ENCODE measurements around the gene CHCHD4.
A peak's percentile ranks its signal among the peaks of the same experiment; 100 is the strongest.

DNA sequence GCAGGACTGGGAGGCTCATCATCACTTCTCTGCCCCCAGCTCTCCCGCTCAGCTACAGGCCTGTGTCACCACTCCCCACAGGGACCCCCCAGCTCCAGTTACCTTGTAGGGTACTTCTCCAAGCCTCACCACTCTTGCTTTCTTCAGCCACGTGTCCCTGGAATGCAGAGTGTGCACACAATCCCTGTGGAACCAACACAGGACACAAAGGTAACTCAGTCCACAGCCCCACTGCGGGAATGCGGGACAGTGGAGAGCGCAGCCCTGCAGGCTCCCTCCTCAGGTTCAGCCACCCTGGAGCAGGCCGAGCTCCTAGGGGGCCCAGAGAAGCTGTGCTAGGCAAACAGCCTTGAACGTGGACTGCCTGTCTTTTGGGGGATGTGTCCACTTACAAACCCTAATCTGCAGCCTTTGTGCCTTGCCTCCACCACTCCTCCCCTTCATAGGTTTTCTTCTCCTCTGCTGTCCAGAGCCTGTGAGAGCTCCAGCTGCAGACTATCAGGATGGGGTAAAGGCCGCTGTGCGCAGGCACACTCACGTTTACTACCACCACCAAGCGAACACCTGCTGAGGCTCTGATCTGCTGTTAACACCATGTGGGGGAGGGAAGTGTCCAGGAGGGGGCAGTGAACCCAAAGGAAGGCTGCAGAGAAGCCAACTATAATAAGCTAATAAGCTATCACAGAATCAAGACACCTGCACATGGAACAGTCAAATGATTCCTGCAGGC lies 27.7 kb upstream of the CHCHD4 start:
- no peak for TF ChIP-seq EZH2 (IDR thresholded peaks at IDR 0.05; ENCODE audit: low read length)
- TF ChIP-seq, protein P1, sequence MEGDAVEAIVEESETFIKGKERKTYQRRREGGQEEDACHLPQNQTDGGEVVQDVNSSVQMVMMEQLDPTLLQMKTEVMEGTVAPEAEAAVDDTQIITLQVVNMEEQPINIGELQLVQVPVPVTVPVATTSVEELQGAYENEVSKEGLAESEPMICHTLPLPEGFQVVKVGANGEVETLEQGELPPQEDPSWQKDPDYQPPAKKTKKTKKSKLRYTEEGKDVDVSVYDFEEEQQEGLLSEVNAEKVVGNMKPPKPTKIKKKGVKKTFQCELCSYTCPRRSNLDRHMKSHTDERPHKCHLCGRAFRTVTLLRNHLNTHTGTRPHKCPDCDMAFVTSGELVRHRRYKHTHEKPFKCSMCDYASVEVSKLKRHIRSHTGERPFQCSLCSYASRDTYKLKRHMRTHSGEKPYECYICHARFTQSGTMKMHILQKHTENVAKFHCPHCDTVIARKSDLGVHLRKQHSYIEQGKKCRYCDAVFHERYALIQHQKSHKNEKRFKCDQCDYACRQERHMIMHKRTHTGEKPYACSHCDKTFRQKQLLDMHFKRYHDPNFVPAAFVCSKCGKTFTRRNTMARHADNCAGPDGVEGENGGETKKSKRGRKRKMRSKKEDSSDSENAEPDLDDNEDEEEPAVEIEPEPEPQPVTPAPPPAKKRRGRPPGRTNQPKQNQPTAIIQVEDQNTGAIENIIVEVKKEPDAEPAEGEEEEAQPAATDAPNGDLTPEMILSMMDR (optimal IDR thresholded peaks at IDR 0.05 in 1 of 3, IDR thresholded peaks at IDR 0.05 in 1 of 3, conservative IDR thresholded peaks at IDR 0.05 in 1 of 3; ENCODE audit: extremely low read depth in 1 of 3, insufficient read depth in 2 of 3, low read length in 3 of 3): peak; percentile 33 to 52 (median 40)

All from keratinocyte (primary cell).